ENCODE results near the gene PPFIBP2. TPM values are rescaled to one million over a fixed set of nuclear protein-coding genes. Genes with fewer than 3 reads are reported as not detected.

Gene PPFIBP2
- total and polyA plus RNA-seq, 10 of the 15 experiments (the other 5 are each of a cell fraction or from before 2014, with no cell fraction given), result 17.3 to 56.3 (median 39.2) TPM

GRCh38 chr11:7655253-7656217 is 141.7 kb downstream of the PPFIBP2 start:
- Histone ChIP-seq H3K9me3 (replicated peaks; ENCODE audit: control insufficient read depth, insufficient read depth, low read length) (no peaks in the 10 kb centered on the region; the same call in 2 of the 3 replicates), H3K27ac (ENCODE audit: control insufficient read depth, insufficient read depth) (no peak overlapping the region), H3K79me2 (ENCODE audit: control insufficient read depth, insufficient read depth, low read length) (no peaks in the 10 kb centered on the region), H3K27me3 (replicated peaks in 1 of 2; ENCODE audit: control insufficient read depth in 2 of 2, insufficient read depth in 2 of 2, low read length in 1 of 2) (no peaks in the 10 kb centered on the region), H3K4me3 (no peak overlapping the region), H2AFZ (ENCODE audit: control insufficient read depth, low read depth, low read length) (no peak overlapping the region), H3K9ac (ENCODE audit: control insufficient read depth, insufficient read depth, low read length) (no peak overlapping the region), H3K36me3 (ENCODE audit: control insufficient read depth in 2 of 2, insufficient read depth in 2 of 2, low read length in 1 of 2) (peaks cover 28 to 50% of the 10 kb centered on the region in 2 experiments), H3K4me1 (ENCODE audit: control insufficient read depth, insufficient read depth, low read length) (no peaks in the 10 kb centered on the region), H3K4me2 (ENCODE audit: control insufficient read depth, insufficient read depth) (no peak overlapping the region), H4K20me1 (ENCODE audit: control insufficient read depth, insufficient read depth) (no peaks in the 10 kb centered on the region)
- no peak; the same call in 1 of the 3 replicates for ATAC-seq
- WGBS (ENCODE audit: insufficient coverage, insufficient replicate concordance, low lambda C conversion rate, missing lambda C conversion rate), result 73% methylated on average over 13 of the region's 14 CpGs
- intact Hi-C loops (cut with micrococcal nuclease; ENCODE audit: unreplicated experiment), result no loop called here
- no TSS peak for BruUV-seq (replicated peaks)
- ChIA-PET SMC1A (ENCODE audit: uncharacterized antibody, unreplicated experiment) (interaction anchor here (1.3 kb wide), 1 partner anchor 85 kb away, joined by 4 read pairs; no protein-coding TSS in a partner anchor), RAD21 (ENCODE audit: unreplicated experiment) (interaction anchor here (1.6 to 2.0 kb wide), 2 partner anchors 84 to 303 kb away, joined by 3 to 11 read pairs; no protein-coding TSS in a partner anchor), CTCF (interaction anchor here (1.1 to 2.7 kb wide), 4 partner anchors 10 to 143 kb away, joined by 6 to 15 read pairs (median 10); partner anchors contain the start of gene PPFIBP2), POLR2A (no interaction called here)
- DNase-seq (ENCODE audit: low read depth, low spot score), result no peak
- TF ChIP-seq PRDM15 (CRISPR knock-in tag; IDR thresholded peaks at IDR 0.05), result no peak
- no peak for TF ChIP-seq CREM (IDR thresholded peaks at IDR 0.05; ENCODE audit: low read depth)
- no peak for TF ChIP-seq CEBPZ (IDR thresholded peaks at IDR 0.05; ENCODE audit: low read depth, low read length)
- no peak for TF ChIP-seq CBX3 (IDR thresholded peaks at IDR 0.05; ENCODE audit: borderline replicate concordance, low read depth)
- no peak for TF ChIP-seq POLR2A (IDR thresholded peaks at IDR 0.05; ENCODE audit: low read depth, low read length)
- no peak for TF ChIP-seq ZNF384 (IDR thresholded peaks at IDR 0.05; ENCODE audit: borderline replicate concordance, low read depth, low read length)
- TF ChIP-seq PML (IDR thresholded peaks at IDR 0.05; ENCODE audit: low read length), result no peak
- no peak for TF ChIP-seq USF2 (IDR thresholded peaks at IDR 0.05; ENCODE audit: borderline replicate concordance, low read depth, low read length)
- FAIRE-seq, result no peak
- in situ Hi-C loops (cut with MboI), result no loop called here

All from GM12878 (cell line).